IMR-90 (cell line): ENCODE measurements around the gene ANKRD45. TPM values are rescaled to one million over a fixed set of nuclear protein-coding genes. Genes with fewer than 3 reads are reported as not detected.

Source experiments
- ATAC-seq: fragments of 200-7000 bp; cut with Tn5 transposase; 2 replicates; pipeline ENCODE4 v1.9.1; 2020; ENCODE audit warnings: low read depth, mild to moderate bottlenecking, moderate library complexity
- BruUV-seq: library from RNA; stranded (reverse); fragments of 400-500 nt; replicated peaks from 2 replicates; lab custom pipeline; 2021; lab: Mats Ljungman, UMichigan
- CTCF ChIA-PET: fragments of 300-600 bp; formaldehyde crosslinking; extraction: SDS; loops from one replicate; lab custom pipeline; 2021; ENCODE audit warnings: antibody characterized with exemption; lab: Yijun Ruan, JAX
- POLR2A ChIA-PET: fragments of 300-600 bp; sonication (Branson Sonifier 250); formaldehyde crosslinking; loops from one replicate; lab custom pipeline; 2022; ENCODE audit warnings: antibody characterized with exemption; ENCODE audit not compliant: unreplicated experiment; lab: Charles Lee
- DNase-seq: peaks from one replicate; pipeline ENCODE4 v3.0.0; 2013
- H2AFZ ChIP-seq: replicated peaks from 2 replicates; pipeline ENCODE3; 2013; ENCODE audit warnings: low read length, mild to moderate bottlenecking; ENCODE audit not compliant: poor library complexity
- H2AK5ac ChIP-seq: 2 replicates; pipeline ENCODE4 v1.6.1; 2013; ENCODE audit warnings: low read depth, low read length, inconsistent platforms
- H2AK9ac ChIP-seq: replicated peaks from 2 replicates; pipeline ENCODE3; 2013; ENCODE audit warnings: mild to moderate bottlenecking, low read depth, low read length, moderate library complexity; ENCODE audit not compliant: poor library complexity
- H2BK120ac ChIP-seq: 2 replicates; pipeline ENCODE4 v1.6.1; 2013; ENCODE audit warnings: low read depth, low read length, inconsistent platforms
- H2BK15ac ChIP-seq: 3 replicates; pipeline ENCODE4 v1.6.1; 2013; ENCODE audit warnings: low read depth, low read length, inconsistent platforms
- H2BK20ac ChIP-seq: 2 replicates; pipeline ENCODE4 v1.6.1; 2013; ENCODE audit warnings: low read depth, mild to moderate bottlenecking, inconsistent platforms, low read length, moderate library complexity
- H2BK5ac ChIP-seq: 2 replicates; pipeline ENCODE4 v1.6.1; 2013; ENCODE audit warnings: mild to moderate bottlenecking, low read depth, low read length, inconsistent platforms; ENCODE audit not compliant: poor library complexity, severe bottlenecking
- H3K14ac ChIP-seq: replicated peaks from 2 replicates; pipeline ENCODE4 v1.6.1; 2013; ENCODE audit warnings: low read depth, low read length, inconsistent platforms
- H3K18ac ChIP-seq: 2 replicates; pipeline ENCODE4 v1.6.1; 2013; ENCODE audit warnings: low read depth, low read length, control low read depth
- H3K23ac ChIP-seq: 2 replicates; pipeline ENCODE4 v1.6.1; 2013; ENCODE audit warnings: low read depth, low read length, inconsistent platforms
- H3K27ac ChIP-seq: 2 replicates; pipeline ENCODE4 v1.5.1; 2013; ENCODE audit warnings: mild to moderate bottlenecking, control low read depth, low read length; ENCODE audit not compliant: insufficient read depth
- H3K27me3 ChIP-seq: 2 replicates; pipeline ENCODE4 v1.6.1; 2013; ENCODE audit warnings: low read length; ENCODE audit not compliant: control insufficient read depth, insufficient read depth
- H3K36me3 ChIP-seq: 2 replicates; pipeline ENCODE4 v1.6.1; 2013; ENCODE audit warnings: low read length, mixed read lengths; ENCODE audit not compliant: control insufficient read depth, insufficient read depth
- H3K4ac ChIP-seq: 2 replicates; pipeline ENCODE4 v1.6.1; 2013; ENCODE audit warnings: low read depth, low read length, inconsistent platforms
- H3K4me1 ChIP-seq: 2 replicates; pipeline ENCODE4 v1.6.1; 2013; ENCODE audit warnings: low read length, mixed read lengths; ENCODE audit not compliant: control insufficient read depth, insufficient read depth
- H3K4me2 ChIP-seq: 2 replicates; pipeline ENCODE4 v1.6.1; 2013; ENCODE audit warnings: low read depth, mild to moderate bottlenecking, control low read depth, low read length, moderate library complexity
- H3K4me3 ChIP-seq: 2 replicates; pipeline ENCODE4 v1.5.1; 2013; ENCODE audit warnings: low read depth, mild to moderate bottlenecking, control low read depth, low read length, moderate library complexity; ENCODE audit not compliant: insufficient read depth
- H3K56ac ChIP-seq: 2 replicates; pipeline ENCODE4 v1.6.1; 2013; ENCODE audit warnings: low read length, inconsistent platforms; ENCODE audit not compliant: insufficient read depth; ENCODE audit errors: extremely low read depth
- H3K79me1 ChIP-seq, 2 experiments: 2 replicates each; pipeline ENCODE4 v1.6.1; 2013; ENCODE audit warnings: low read length in 2 of 2, inconsistent platforms in 1 of 2, low read depth in 1 of 2
- H3K9ac ChIP-seq: 2 replicates; pipeline ENCODE4 v1.6.1; 2013; ENCODE audit warnings: low read depth, low read length, control low read depth
- H3K9me1 ChIP-seq: 2 replicates; pipeline ENCODE4 v1.6.1; 2013; ENCODE audit warnings: low read length, inconsistent platforms; ENCODE audit not compliant: insufficient read depth
- H3K9me3 ChIP-seq: 2 replicates; pipeline ENCODE4 v1.6.1; 2013; ENCODE audit warnings: low read length; ENCODE audit not compliant: control insufficient read depth, insufficient read depth
- H4K20me1 ChIP-seq: 2 replicates; pipeline ENCODE4 v1.6.1; 2013; ENCODE audit warnings: low read length, inconsistent platforms; ENCODE audit not compliant: insufficient read depth
- H4K5ac ChIP-seq: 2 replicates; pipeline ENCODE4 v1.6.1; 2013; ENCODE audit warnings: mild to moderate bottlenecking, low read depth, low read length, control low read depth
- H4K8ac ChIP-seq, 2 experiments: 2 replicates each; pipeline ENCODE4 v1.6.1; 2013; ENCODE audit warnings: low read depth in 2 of 2, low read length in 2 of 2, control low read depth in 1 of 2, inconsistent platforms in 1 of 2
- H4K91ac ChIP-seq: 2 replicates; pipeline ENCODE4 v1.6.1; 2013; ENCODE audit warnings: low read depth, low read length, inconsistent platforms; ENCODE audit not compliant: insufficient read depth
- BHLHE40 ChIP-seq: fragments of 150-350 bp; IDR thresholded peaks from 2 replicates; pipeline ENCODE4 v1.6.1; 2016; ENCODE audit warnings: mild to moderate bottlenecking, low read depth, low read length
- CEBPB ChIP-seq: IDR thresholded peaks from 2 replicates; pipeline ENCODE4 v1.6.1; 2012; ENCODE audit warnings: low read depth, low read length, improper control_type of control experiment
- CHD1 ChIP-seq: IDR thresholded peaks from 2 replicates; pipeline ENCODE4 v1.6.1; 2012; ENCODE audit warnings: low read depth, low read length, improper control_type of control experiment
- CTCF ChIP-seq: conservative IDR thresholded peaks from 2 replicates; pipeline ENCODE4 v1.5.1; 2012; ENCODE audit warnings: mild to moderate bottlenecking, low read depth, low read length, improper control_type of control experiment
- ELK1 ChIP-seq: fragments of 150-350 bp; IDR thresholded peaks from 2 replicates; pipeline ENCODE4 v1.6.1; 2016; ENCODE audit warnings: low read depth, mild to moderate bottlenecking, low read length, moderate library complexity, borderline replicate concordance
- FOS ChIP-seq: fragments of 150-350 bp; IDR thresholded peaks from 2 replicates; pipeline ENCODE4 v1.6.1; 2016; ENCODE audit warnings: low read depth, low read length
- MAFK ChIP-seq: IDR thresholded peaks from 2 replicates; pipeline ENCODE4 v1.6.1; 2012; ENCODE audit warnings: low read depth, low read length, improper control_type of control experiment
- MAZ ChIP-seq: IDR thresholded peaks from 2 replicates; pipeline ENCODE4 v1.6.1; 2012; ENCODE audit warnings: low read depth, mild to moderate bottlenecking, low read length, improper control_type of control experiment, moderate library complexity, borderline replicate concordance
- MXI1 ChIP-seq: IDR thresholded peaks from 2 replicates; pipeline ENCODE4 v1.6.1; 2012; ENCODE audit warnings: low read depth, mild to moderate bottlenecking, low read length, moderate library complexity, borderline replicate concordance
- NFE2L2 ChIP-seq: fragments of 150-350 bp; IDR thresholded peaks from 2 replicates; pipeline ENCODE4 v1.6.1; 2016; ENCODE audit warnings: low read depth, mild to moderate bottlenecking, low read length
- POLR2A ChIP-seq: IDR thresholded peaks from 2 replicates; pipeline ENCODE4 v1.6.1; 2012; ENCODE audit warnings: mild to moderate bottlenecking, low read depth, low read length
- RAD21 ChIP-seq: IDR thresholded peaks from 2 replicates; pipeline ENCODE4 v1.6.1; 2012; ENCODE audit warnings: low read length, improper control_type of control experiment
- RCOR1 ChIP-seq: IDR thresholded peaks from 2 replicates; pipeline ENCODE4 v1.6.1; 2012; ENCODE audit warnings: mild to moderate bottlenecking, low read length, improper control_type of control experiment; ENCODE audit not compliant: insufficient replicate concordance
- SMC3 ChIP-seq: fragments of 150-350 bp; IDR thresholded peaks from 2 replicates; pipeline ENCODE4 v1.6.1; 2016; ENCODE audit warnings: low read depth, mild to moderate bottlenecking, antibody characterized with exemption, low read length, moderate library complexity
- USF2 ChIP-seq: fragments of 150-350 bp; IDR thresholded peaks from 2 replicates; pipeline ENCODE4 v1.6.1; 2017; ENCODE audit warnings: mild to moderate bottlenecking, antibody characterized with exemption, low read length, low read depth
- WGBS, 2 experiments: methylation state at CpG; one replicate each; pipeline versions ENCODE4 v1.1.5 to v1.1.7; 2013; ENCODE audit warnings: missing lambda C conversion rate in 2 of 2; ENCODE audit not compliant: insufficient read length in 1 of 2; ENCODE audit errors: extremely low coverage in 2 of 2; 5-methylcytosine and 5-hydroxymethylcytosine counted together
- dilution Hi-C: fragments of 300-500 bp; cut with HindIII; formaldehyde crosslinking; loops from one replicate; pipeline ENCODE4 v1.14.3; 2018; ENCODE audit warnings: low sequenced_read_pairs; ENCODE audit not compliant: unreplicated experiment
- in situ Hi-C: fragments of 300-500 bp; cut with MboI; formaldehyde crosslinking; loops from 3 replicates; pipeline ENCODE4 v1.14.3; 2019; ENCODE audit warnings: low sequenced_read_pairs, inconsistent platforms, mixed read lengths
- intact Hi-C: fragments of 100-400 bp; cut with micrococcal nuclease; formaldehyde crosslinking; loops from 2 replicates; pipeline ENCODE4 v1.10.0; 2022
- polyA plus RNA-seq, 3 experiments: library from polyadenylated mRNA; depleted of rRNA; stranded (reverse); fragments of >200 nt; gene quantifications; 2 replicates each; pipeline ENCODE4 v1.2.3, GENCODE V29; 2012; ENCODE audit warnings: low replicate concordance in 1 of 3
- total RNA-seq: library from RNA; depleted of rRNA; stranded (reverse); fragments of >200 nt; gene quantifications from 2 replicates; pipeline ENCODE4 v1.2.3, GENCODE V29; 2012

The ANKRD45 gene
- total and polyA plus RNA-seq, 2 of the 4 experiments (the other 2 are of a cell fraction): under 0.01 TPM; not detected in 1

- no peak overlapping the region for H3K18ac ChIP-seq
- TF ChIP-seq CHD1: no peak
- TF ChIP-seq FOS: no peak
- no peak for TF ChIP-seq MAZ
- no peak for TF ChIP-seq ELK1
- no peak for TF ChIP-seq CTCF
- no peak for TF ChIP-seq MAFK
- no peak for TF ChIP-seq MXI1
- TF ChIP-seq POLR2A: no peak
- no peak for TF ChIP-seq RCOR1
- no peak for TF ChIP-seq RAD21
- TF ChIP-seq USF2: no peak
- no peak for TF ChIP-seq NFE2L2
- TF ChIP-seq CEBPB: no peak
- no peak for TF ChIP-seq SMC3
- TF ChIP-seq BHLHE40: no peak
- H3K14ac ChIP-seq: no peak overlapping the region
- no peak overlapping the region for H4K5ac ChIP-seq
- H3K79me1 ChIP-seq: peaks cover 15 to 29% of the 10 kb centered on the region in 2 experiments; a peak in 3 of 4 replicates
- ATAC-seq (no peak), DNase-seq (no peak)
- in situ Hi-C loops (no loop called here), intact Hi-C loops (loop anchor here (5.0 to 10.0 kb wide), 2 partner anchors 500 to 972 kb away; no protein-coding TSS in a partner anchor), dilution Hi-C loops (no loop called here)
- H3K4me2 ChIP-seq: no peak overlapping the region
- no peak overlapping the region for H3K9ac ChIP-seq
- H2AK5ac ChIP-seq: no peak overlapping the region
- H3K4me1 ChIP-seq: no peaks in the 10 kb centered on the region
- WGBS, 2 experiments: no CpG with 5 or more reads among the region's 2 CpGs
- H4K91ac ChIP-seq: no peak overlapping the region
- no peaks in the 10 kb centered on the region; the same call in 1 of the 2 replicates for H4K20me1 ChIP-seq
- 0 out of 2 replicates have a peak, but pooled peaks cover 1% of the 10 kb centered on the region for H3K36me3 ChIP-seq
- no peak overlapping the region for H2BK5ac ChIP-seq
- H3K4ac ChIP-seq: no peak overlapping the region
- no peak overlapping the region for H3K27ac ChIP-seq
- no peaks in the 10 kb centered on the region for H3K9me3 ChIP-seq
- no peak overlapping the region for H3K23ac ChIP-seq
- H2BK120ac ChIP-seq: no peak overlapping the region
- H2AFZ ChIP-seq: no peak overlapping the region
- no peak overlapping the region for H3K56ac ChIP-seq
- H4K8ac ChIP-seq: no peak overlapping the region
- no peak overlapping the region for H2AK9ac ChIP-seq
- H2BK15ac ChIP-seq: no peak overlapping the region
- H2BK20ac ChIP-seq: no peak overlapping the region
- no peaks in the 10 kb centered on the region for H3K27me3 ChIP-seq
- no TSS peak for BruUV-seq
- CTCF ChIA-PET: interaction anchor here (0.6 kb wide), 1 partner anchor 292 kb away, joined by 4 read pairs; no protein-coding TSS in a partner anchor
- no peak overlapping the region for H3K4me3 ChIP-seq
- H3K9me1 ChIP-seq: peaks cover 5% of the 10 kb centered on the region; the same call in 1 of the 2 replicates
- POLR2A ChIA-PET: no interaction called here
These were observed 47.6 kb upstream of the ANKRD45 start for GRCh38 chr1:173717238-173717637.
